MCF 10A (cell line): Measurements from ENCODE around the gene DNAJC15. TPM values are rescaled to one million over a fixed set of nuclear protein-coding genes. Genes with fewer than 3 reads are reported as not detected.
"Not testable (repeated sequence)": the region's sequence is repeated elsewhere in the genome, so short reads cannot be mapped to it uniquely, and the experiment has no call there.

Experiments used
- BruUV-seq: library from RNA; stranded (reverse); fragments of 400-500 nt; replicated peaks from 2 replicates; lab custom pipeline; 2021; lab: Mats Ljungman, UMichigan
- CTCF ChIA-PET: fragments of 300-600 bp; sonication (Branson Sonifier 250); formaldehyde crosslinking; extraction: SDS; loops from one replicate; lab custom pipeline; 2021; ENCODE audit warnings: antibody characterized with exemption, inconsistent platforms; lab: Yijun Ruan, JAX
- POLR2A ChIA-PET: fragments of 300-600, 350-650 bp; sonication (Branson Sonifier 250); formaldehyde crosslinking; extraction: SDS; loops from one replicate; lab custom pipeline; 2020; ENCODE audit warnings: antibody characterized with exemption, inconsistent platforms; lab: Yijun Ruan, JAX
- DNase-seq: peaks from one replicate; pipeline ENCODE4 v3.0.0-alpha.2; 2018; ENCODE audit not compliant: unreplicated experiment
- H3K27ac Mint-ChIP-seq: one replicate; pipeline ENCODE4 v1.8.0; 2022; ENCODE audit warnings: mild to moderate bottlenecking, low read depth, mixed read lengths; ENCODE audit not compliant: unreplicated experiment
- H3K27me3 Mint-ChIP-seq: one replicate; pipeline ENCODE4 v1.8.0; 2022; ENCODE audit warnings: mixed read lengths; ENCODE audit not compliant: insufficient read depth, unreplicated experiment
- H3K36me3 Mint-ChIP-seq: one replicate; pipeline ENCODE4 v1.8.0; 2022; ENCODE audit warnings: mild to moderate bottlenecking, moderate library complexity, mixed read lengths; ENCODE audit not compliant: insufficient read depth, unreplicated experiment
- H3K4me1 Mint-ChIP-seq: one replicate; pipeline ENCODE4 v1.8.0; 2022; ENCODE audit warnings: mixed read lengths; ENCODE audit not compliant: insufficient read depth, unreplicated experiment
- H3K4me3 Mint-ChIP-seq: one replicate; pipeline ENCODE4 v1.8.0; 2022; ENCODE audit warnings: mild to moderate bottlenecking, moderate library complexity, mixed read lengths; ENCODE audit not compliant: unreplicated experiment
- H3K9me3 Mint-ChIP-seq: one replicate; pipeline ENCODE4 v1.8.0; 2022; ENCODE audit warnings: mixed read lengths; ENCODE audit not compliant: unreplicated experiment
- CTCF ChIP-seq: fragments of 200-600 bp; IDR thresholded peaks from one replicate; pipeline ENCODE4 v1.8.0; 2022; ENCODE audit warnings: antibody characterized with exemption, mild to moderate bottlenecking; ENCODE audit not compliant: unreplicated experiment
- intact Hi-C: fragments of 100-400 bp; cut with micrococcal nuclease; formaldehyde crosslinking; loops from 2 replicates; pipeline ENCODE4 v1.14.1; 2022
- total RNA-seq: library from RNA; stranded (reverse); gene quantifications from 2 replicates; pipeline ENCODE4 v1.2.3, GENCODE V29; 2022

The DNAJC15 gene
- total RNA-seq, 1 experiment from 2014 or later, result 34.0 TPM

- H3K4me1 Mint-ChIP-seq, result peaks cover 47% of the 10 kb centered on the region
- intact Hi-C loops, result loop anchor here (2.0 kb wide), 2 partner anchors 61 to 89 kb away; no protein-coding TSS in a partner anchor
- peaks cover 5% of the 10 kb centered on the region for H3K36me3 Mint-ChIP-seq
- H3K9me3 Mint-ChIP-seq, result no peaks in the 10 kb centered on the region
- DNase-seq, result peak; percentile 96
- no peak for TF ChIP-seq CTCF
- H3K27me3 Mint-ChIP-seq, result no peaks in the 10 kb centered on the region
- H3K27ac Mint-ChIP-seq, result no peak overlapping the region
- CTCF ChIA-PET, result interaction anchor here (0.6 to 1.7 kb wide), 4 partner anchors 26 to 89 kb away, joined by 3 to 8 read pairs (median 4); no protein-coding TSS in a partner anchor
- BruUV-seq, result no TSS peak
- H3K4me3 Mint-ChIP-seq, result no peak overlapping the region
- POLR2A ChIA-PET, result interaction anchor here (0.6 to 2.3 kb wide), 10 partner anchors 11 to 197 kb away, joined by 3 to 12 read pairs (median 4); no protein-coding TSS in a partner anchor
Observed at GRCh38 chr13:43058318-43058674, 34.9 kb downstream of the DNAJC15 start.

- intact Hi-C loops, result loop anchor here (2.0 kb wide), 2 partner anchors 62 to 90 kb away; no protein-coding TSS in a partner anchor
- H3K27me3 Mint-ChIP-seq, result no peaks in the 10 kb centered on the region
- no peak overlapping the region for H3K4me3 Mint-ChIP-seq
- BruUV-seq, result no TSS peak
- DNase-seq, result no peak
- POLR2A ChIA-PET, result interaction anchor here (0.7 to 2.3 kb wide), 9 partner anchors 8 to 361 kb away, joined by 3 to 12 read pairs (median 3); no protein-coding TSS in a partner anchor
- peaks cover 47% of the 10 kb centered on the region for H3K4me1 Mint-ChIP-seq
- peaks cover 5% of the 10 kb centered on the region for H3K36me3 Mint-ChIP-seq
- CTCF ChIA-PET, result interaction anchor here (0.7 to 1.7 kb wide), 2 partner anchors 26 to 851 kb away, joined by 3 to 8 read pairs; no protein-coding TSS in a partner anchor
- H3K27ac Mint-ChIP-seq, result no peak overlapping the region
- no peak for TF ChIP-seq CTCF
- H3K9me3 Mint-ChIP-seq, result no peaks in the 10 kb centered on the region
Observed at GRCh38 chr13:43058831-43059230, 35.4 kb downstream of the DNAJC15 start.

GRCh38 chr13:43059779-43060178, 36.4 kb downstream of the DNAJC15 start:
- H3K4me1 Mint-ChIP-seq, result peaks cover 47% of the 10 kb centered on the region
- not testable (repeated sequence) for H3K27me3 Mint-ChIP-seq, BruUV-seq, H3K9me3 Mint-ChIP-seq, H3K27ac Mint-ChIP-seq, DNase-seq, H3K36me3 Mint-ChIP-seq, H3K4me3 Mint-ChIP-seq
- intact Hi-C loops, result loop anchor here (2.0 kb wide), 2 partner anchors 63 to 91 kb away; no protein-coding TSS in a partner anchor
- ChIA-PET CTCF (interaction anchor here (1.7 kb wide), 1 partner anchor 25 kb away, joined by 8 read pairs; no protein-coding TSS in a partner anchor), POLR2A (interaction anchor here (0.6 to 2.2 kb wide), 4 partner anchors 13 to 67 kb away, joined by 3 to 4 read pairs (median 3); no protein-coding TSS in a partner anchor)

DNA sequence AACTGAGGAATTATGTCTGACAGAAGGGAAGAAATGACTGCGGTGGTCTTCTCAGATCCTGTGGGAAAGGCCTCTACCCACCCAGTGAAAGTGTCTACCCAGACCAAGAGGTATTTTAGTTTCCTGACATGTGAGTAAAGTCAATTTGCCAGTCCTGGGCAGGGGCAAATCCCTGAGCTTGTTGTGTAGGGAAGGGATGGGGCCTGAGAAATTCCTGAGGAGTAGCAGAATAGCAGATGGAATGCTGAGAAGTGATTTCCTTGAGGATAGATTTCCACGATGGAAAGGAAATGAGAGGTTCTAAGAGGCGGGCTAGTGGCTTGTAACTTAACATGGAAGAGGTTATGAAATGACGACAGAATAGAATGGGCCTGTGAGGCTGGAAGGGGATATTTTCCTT, 37.4 kb downstream of the DNAJC15 start:
- ChIA-PET POLR2A (interaction anchor here (1.1 kb wide), 1 partner anchor 35 kb away, joined by 3 read pairs; no protein-coding TSS in a partner anchor), CTCF (interaction anchor here (1.5 kb wide), 1 partner anchor 400 kb away, joined by 4 read pairs; no protein-coding TSS in a partner anchor)
- DNase-seq, H3K4me3 Mint-ChIP-seq, H3K36me3 Mint-ChIP-seq, H3K9me3 Mint-ChIP-seq, H3K27ac Mint-ChIP-seq, BruUV-seq, intact Hi-C loops, H3K27me3 Mint-ChIP-seq: not testable (repeated sequence)
- peaks cover 47% of the 10 kb centered on the region for H3K4me1 Mint-ChIP-seq
